Lung (tissue), 12 donors: ENCODE results near the gene EPHA4. TPM values are rescaled to one million over a fixed set of nuclear protein-coding genes. Genes with fewer than 3 reads are reported as not detected.

Experiments
- ATAC-seq: fragments of 200-7000 bp; cut with Tn5 transposase; one replicate; pipeline ENCODE4 v1.9.1; 2020; ENCODE audit warnings: moderate number of reproducible peaks; ENCODE audit not compliant: insufficient read depth, low FRiP score
- DNase-seq, 3 donors: peaks; one replicate each; pipeline ENCODE4 v3.0.0-alpha.2; 2013 to 2017
- H3K27ac ChIP-seq, 2 donors: one replicate each; pipeline ENCODE4 v1.5.1; 2013; ENCODE audit warnings: mild to moderate bottlenecking in 2 of 2, moderate library complexity in 2 of 2, control low read depth in 1 of 2, inconsistent platforms in 1 of 2, low read depth in 1 of 2, low read length in 1 of 2
- H3K27me3 ChIP-seq, 3 donors: one replicate each; pipeline ENCODE4 v1.5.1; 2013; ENCODE audit warnings: low read length in 2 of 3; ENCODE audit not compliant: control insufficient read depth in 3 of 3, insufficient read depth in 3 of 3
- H3K36me3 ChIP-seq, 4 donors: one replicate each; pipeline ENCODE4 v1.5.1; 2013; ENCODE audit warnings: low read length in 4 of 4, mild to moderate bottlenecking in 1 of 4, moderate library complexity in 1 of 4; ENCODE audit not compliant: control insufficient read depth in 4 of 4, insufficient read depth in 4 of 4
- H3K4me1 ChIP-seq, 5 donors: one replicate each; pipeline ENCODE4 v1.5.1; 2013; ENCODE audit warnings: low read length in 5 of 5, mild to moderate bottlenecking in 2 of 5, moderate library complexity in 1 of 5; ENCODE audit not compliant: control insufficient read depth in 5 of 5, insufficient read depth in 5 of 5
- H3K4me3 ChIP-seq: one replicate; pipeline ENCODE4 v1.5.1; 2013; ENCODE audit warnings: mild to moderate bottlenecking, control low read depth, moderate library complexity
- H3K9ac ChIP-seq, 2 donors: one replicate each; pipeline ENCODE4 v1.5.1; 2013; ENCODE audit warnings: low read length in 2 of 2, control low read depth in 1 of 2; ENCODE audit not compliant: insufficient read depth in 1 of 2
- H3K9me3 ChIP-seq, 4 donors: one replicate each; pipeline ENCODE4 v1.5.1; 2013; ENCODE audit warnings: low read length in 3 of 4, mild to moderate bottlenecking in 1 of 4, moderate library complexity in 1 of 4; ENCODE audit not compliant: control insufficient read depth in 4 of 4, insufficient read depth in 3 of 4
- WGBS, 2 donors: extraction: QIAGEN DNeasy Blood & Tissue Kit; methylation state at CpG; one replicate each; pipeline ENCODE4 v1.1.7; 2013; 5-methylcytosine and 5-hydroxymethylcytosine counted together
- polyA plus RNA-seq, 2 donors: library from polyadenylated mRNA; stranded (reverse); fragments of 200-250 nt; gene quantifications; one replicate each; pipeline ENCODE4 v1.2.1, GENCODE V29; 2013
- total RNA-seq, 2 donors: library from RNA; depleted of rRNA in 1 of 2; stranded (reverse); fragments of >200 nt in 1 of 2; gene quantifications; one replicate each; pipeline ENCODE4 v1.2.1, GENCODE V29; 2014 to 2021
- TF ChIP-seq, protein P1 (sequence below): IDR thresholded peaks from 2 replicates; pipeline ENCODE4 v1.5.1; 2012; ENCODE audit warnings: mild to moderate bottlenecking; ENCODE audit errors: control extremely low read depth, extremely low read depth
- donor health status: control.
- donor health status: control.
- donor health status: Bipolar disorder and iron deficiency.
- donor health status: healthy.
- donor health status: DM: yes; HTN: yes; CAD: no.

The EPHA4 gene
- total and polyA plus RNA-seq, 4 donors: 2.5 to 28.8 (median 14.7) TPM

DNA sequence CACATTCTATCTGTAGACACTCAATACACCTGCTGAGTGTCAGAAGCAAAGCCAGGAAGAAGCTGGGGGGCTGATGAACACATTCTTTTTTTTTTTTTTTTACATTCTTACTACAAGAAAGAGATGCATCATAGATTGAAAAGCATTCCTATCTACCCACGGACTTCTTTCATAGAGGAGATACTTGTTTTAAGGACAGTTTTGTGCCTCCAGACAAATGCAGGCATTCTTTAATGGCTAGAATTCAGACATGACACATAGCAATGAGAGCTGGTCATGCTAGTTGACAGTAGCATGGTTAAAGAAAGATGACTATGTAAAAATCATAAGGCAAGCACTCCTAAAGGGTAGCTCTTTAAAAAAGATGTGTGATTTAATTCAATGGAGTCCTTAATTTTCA lies 110.2 kb downstream of the EPHA4 start:
- no peaks in the 10 kb centered on the region for H3K36me3 ChIP-seq
- H3K27ac ChIP-seq: no peak overlapping the region
- no peak overlapping the region for H3K4me3 ChIP-seq
- H3K4me1 ChIP-seq: peaks cover 0 to 5% (median 2%) of the 10 kb centered on the region in 5 donors
- H3K9ac ChIP-seq: no peak overlapping the region
- DNase-seq (no peak), ATAC-seq (no peak)
- H3K9me3 ChIP-seq: no peaks in the 10 kb centered on the region
- TF ChIP-seq, protein P1, sequence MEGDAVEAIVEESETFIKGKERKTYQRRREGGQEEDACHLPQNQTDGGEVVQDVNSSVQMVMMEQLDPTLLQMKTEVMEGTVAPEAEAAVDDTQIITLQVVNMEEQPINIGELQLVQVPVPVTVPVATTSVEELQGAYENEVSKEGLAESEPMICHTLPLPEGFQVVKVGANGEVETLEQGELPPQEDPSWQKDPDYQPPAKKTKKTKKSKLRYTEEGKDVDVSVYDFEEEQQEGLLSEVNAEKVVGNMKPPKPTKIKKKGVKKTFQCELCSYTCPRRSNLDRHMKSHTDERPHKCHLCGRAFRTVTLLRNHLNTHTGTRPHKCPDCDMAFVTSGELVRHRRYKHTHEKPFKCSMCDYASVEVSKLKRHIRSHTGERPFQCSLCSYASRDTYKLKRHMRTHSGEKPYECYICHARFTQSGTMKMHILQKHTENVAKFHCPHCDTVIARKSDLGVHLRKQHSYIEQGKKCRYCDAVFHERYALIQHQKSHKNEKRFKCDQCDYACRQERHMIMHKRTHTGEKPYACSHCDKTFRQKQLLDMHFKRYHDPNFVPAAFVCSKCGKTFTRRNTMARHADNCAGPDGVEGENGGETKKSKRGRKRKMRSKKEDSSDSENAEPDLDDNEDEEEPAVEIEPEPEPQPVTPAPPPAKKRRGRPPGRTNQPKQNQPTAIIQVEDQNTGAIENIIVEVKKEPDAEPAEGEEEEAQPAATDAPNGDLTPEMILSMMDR: no peak
- WGBS, 2 donors: 96 to 97% methylated on average over 1 of the region's 1 CpG
- no peaks in the 10 kb centered on the region for H3K27me3 ChIP-seq

DNA sequence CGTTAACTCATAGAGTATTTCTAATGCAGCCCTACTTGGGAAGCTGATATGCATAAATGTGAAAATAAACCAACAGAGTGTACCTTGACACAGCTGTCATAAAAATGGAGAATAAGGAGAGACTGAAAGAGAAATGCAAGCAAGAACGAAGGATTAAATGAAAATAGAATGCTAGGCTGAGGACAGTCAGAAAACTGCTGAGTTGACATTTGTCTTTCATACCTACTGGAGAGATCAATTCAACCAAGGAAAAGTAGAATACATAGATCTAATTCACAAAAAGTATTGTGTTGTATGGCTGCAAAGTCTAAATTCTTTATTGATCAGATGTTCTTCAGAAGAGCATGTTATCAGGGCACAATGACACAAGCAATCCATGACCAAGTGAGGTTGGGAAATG lies 112.0 kb downstream of the EPHA4 start:
- ATAC-seq: no peak
- H3K27ac ChIP-seq: no peak overlapping the region
- peaks cover 0 to 5% (median 2%) of the 10 kb centered on the region in 5 donors for H3K4me1 ChIP-seq
- TF ChIP-seq, protein P1: no peak
- H3K9me3 ChIP-seq: no peaks in the 10 kb centered on the region
- no peak for DNase-seq
- peaks cover 0 to 6% (median 0%) of the 10 kb centered on the region in 4 donors for H3K36me3 ChIP-seq
- no peak overlapping the region for H3K9ac ChIP-seq
- WGBS, 2 donors: 74 to 88% methylated on average over 2 of the region's 2 CpGs
- no peak overlapping the region for H3K4me3 ChIP-seq
- H3K27me3 ChIP-seq: no peaks in the 10 kb centered on the region

DNA sequence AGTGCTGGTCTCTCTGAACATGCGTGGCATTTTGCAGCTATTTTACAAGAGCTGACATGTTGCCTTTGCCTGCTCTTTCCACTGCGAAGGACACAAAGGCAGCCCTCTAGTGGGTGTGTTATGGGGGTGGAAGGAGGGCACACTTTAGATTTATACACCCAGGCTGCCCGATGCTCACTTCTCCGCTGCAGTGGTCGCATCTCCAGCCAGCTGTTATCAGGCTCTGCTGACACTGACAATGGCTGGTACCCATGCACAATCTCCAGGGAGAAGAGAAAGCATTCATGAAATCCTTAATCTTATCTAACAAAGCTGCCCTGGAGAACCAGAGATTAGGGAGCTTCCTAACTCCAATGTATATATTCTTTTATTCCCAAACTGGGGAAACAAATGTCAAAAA lies 113.5 kb downstream of the EPHA4 start:
- TF ChIP-seq, protein P1: no peak
- ATAC-seq: no peak
- H3K36me3 ChIP-seq: peaks cover 0 to 6% (median 2%) of the 10 kb centered on the region in 4 donors
- peaks cover 0 to 5% (median 2%) of the 10 kb centered on the region in 5 donors for H3K4me1 ChIP-seq
- H3K27ac ChIP-seq: no peak overlapping the region
- WGBS, 2 donors: 90 to 93% methylated on average over 5 of the region's 5 CpGs
- DNase-seq: no peak
- H3K27me3 ChIP-seq: no peaks in the 10 kb centered on the region
- no peaks in the 10 kb centered on the region for H3K9me3 ChIP-seq
- H3K4me3 ChIP-seq: no peak overlapping the region
- H3K9ac ChIP-seq: no peak overlapping the region

DNA sequence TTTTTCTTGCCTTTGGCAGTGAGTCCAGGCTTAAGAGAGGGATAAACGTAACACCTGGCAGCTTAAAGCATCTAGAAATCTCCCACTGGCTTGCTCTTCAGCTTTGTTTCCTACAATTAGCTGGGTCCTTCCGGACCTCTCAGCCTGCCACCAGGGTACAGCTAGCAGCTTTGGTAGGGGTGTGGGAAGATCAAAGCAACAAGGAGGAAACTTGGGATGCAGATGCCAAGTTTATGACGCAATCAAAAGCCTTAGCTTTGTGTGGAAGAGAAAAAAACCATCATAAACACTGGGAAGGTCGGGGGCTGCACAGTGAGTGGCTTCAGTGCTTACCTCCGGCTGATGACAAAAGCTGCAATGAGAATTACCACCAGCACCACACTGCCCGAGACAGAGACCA lies 116.9 kb downstream of the EPHA4 start:
- Histone ChIP-seq H3K4me3 (no peak overlapping the region), H3K4me1 (peaks cover 0 to 5% (median 2%) of the 10 kb centered on the region in 5 donors), H3K9ac (no peak overlapping the region), H3K36me3 (peaks cover 0 to 6% (median 2%) of the 10 kb centered on the region in 4 donors), H3K9me3 (no peaks in the 10 kb centered on the region), H3K27me3 (no peaks in the 10 kb centered on the region), H3K27ac (no peak overlapping the region)
- DNase-seq (peak in 2 of 3 donors; percentile 25 to 64), ATAC-seq (no peak)
- TF ChIP-seq, protein P1: no peak
- WGBS, 2 donors: 56 to 72% methylated on average over 6 of the region's 6 CpGs
